Right lobe of liver (tissue), 6 donors: ENCODE measurements around the gene SLC35G6. TPM values are rescaled to one million over a fixed set of nuclear protein-coding genes. Genes with fewer than 3 reads are reported as not detected.

Experiments
- ATAC-seq, 4 donors: fragments of 200-7000 bp; cut with Tn5 transposase; one replicate each; pipeline ENCODE4 v1.9.1; 2020; ENCODE audit warnings: mild to moderate bottlenecking in 4 of 4, moderate library complexity in 4 of 4
- DNase-seq, 3 donors: peaks; one replicate each; pipeline ENCODE4 v3.0.0-alpha.2; 2020
- H3K27ac ChIP-seq, 3 donors: fragments of 200-600 bp; one replicate each; pipeline ENCODE4 v1.8.0; 2022
- H3K27me3 ChIP-seq, 2 donors: fragments of 200-600 bp; one replicate each; pipeline ENCODE4 v1.8.0; 2022
- H3K36me3 ChIP-seq, 4 donors: fragments of 200-600 bp; sonication (generic) in 1 of 4; one replicate each; pipeline versions ENCODE4 v1.5.1 to v1.8.0; 2017 to 2022; ENCODE audit warnings: control low read depth in 1 of 4
- H3K4me1 ChIP-seq, 4 donors: fragments of 200-600 bp; sonication (generic) in 1 of 4; one replicate each; pipeline versions ENCODE4 v1.5.1 to v1.8.0; 2017 to 2022; ENCODE audit warnings: control low read depth in 1 of 4
- H3K4me3 ChIP-seq, 3 donors: fragments of 200-600 bp; one replicate each; pipeline ENCODE4 v1.8.0; 2022
- H3K9me3 ChIP-seq, 4 donors: fragments of 200-600 bp; sonication (generic) in 1 of 4; one replicate each; pipeline versions ENCODE4 v1.5.1 to v1.8.0; 2017 to 2022; ENCODE audit warnings: control low read depth in 1 of 4
- POLR2A ChIP-seq: fragments of 450-650 bp; IDR thresholded peaks from one replicate; pipeline ENCODE4 v1.6.1; 2017; ENCODE audit warnings: antibody characterized with exemption, mild to moderate bottlenecking
- WGBS: methylation state at CpG from one replicate; pipeline ENCODE4 v1.1.6; 2018; ENCODE audit warnings: low coverage, low lambda C conversion rate; ENCODE audit not compliant: insufficient coverage; ENCODE audit errors: missing lambda C conversion rate; 5-methylcytosine and 5-hydroxymethylcytosine counted together
- intact Hi-C, 2 donors: fragments of 100-400 bp; cut with DNase I; formaldehyde crosslinking; loops; one replicate each; pipeline versions ENCODE4 v1.11.2 to v1.14.1; 2022
- total RNA-seq, 6 experiments: library from RNA; depleted of rRNA in 2 of 6; stranded (reverse); fragments of >200 nt in 2 of 6; fragmentation: NEBNext Ultra II Directional in 3 of 6; extraction: Animal tissue kit (Norgen Biotek cat#: 25700) in 3 of 6; gene quantifications; one replicate each; pipeline versions ENCODE4 v1.1.0 to v1.2.4, GENCODE V29; 2016 to 2023
- TF ChIP-seq, protein P1 (sequence below), 4 donors: fragments of 200-600 bp in 3 of 4; fragments of 450-650 bp in 1 of 4; IDR thresholded peaks; one replicate each; pipeline versions ENCODE4 v1.5.1 to v1.8.0; 2016 to 2022; ENCODE audit warnings: antibody characterized with exemption in 4 of 4, mild to moderate bottlenecking in 2 of 4
- donor health status: DM: no; HTN: yes; CAD: no.
- donor health status: DM: no; HTN: no; CAD: no.
- donor health status: DM: no; HTN: no; CAD: no.
- donor health status: DM: no; HTN: yes; CAD: no.
- donor health status: DM: no; HTN: yes; CAD: no.

SLC35G6 gene
- total RNA-seq, 6 experiments from 2014 or later, result not detected

DNA sequence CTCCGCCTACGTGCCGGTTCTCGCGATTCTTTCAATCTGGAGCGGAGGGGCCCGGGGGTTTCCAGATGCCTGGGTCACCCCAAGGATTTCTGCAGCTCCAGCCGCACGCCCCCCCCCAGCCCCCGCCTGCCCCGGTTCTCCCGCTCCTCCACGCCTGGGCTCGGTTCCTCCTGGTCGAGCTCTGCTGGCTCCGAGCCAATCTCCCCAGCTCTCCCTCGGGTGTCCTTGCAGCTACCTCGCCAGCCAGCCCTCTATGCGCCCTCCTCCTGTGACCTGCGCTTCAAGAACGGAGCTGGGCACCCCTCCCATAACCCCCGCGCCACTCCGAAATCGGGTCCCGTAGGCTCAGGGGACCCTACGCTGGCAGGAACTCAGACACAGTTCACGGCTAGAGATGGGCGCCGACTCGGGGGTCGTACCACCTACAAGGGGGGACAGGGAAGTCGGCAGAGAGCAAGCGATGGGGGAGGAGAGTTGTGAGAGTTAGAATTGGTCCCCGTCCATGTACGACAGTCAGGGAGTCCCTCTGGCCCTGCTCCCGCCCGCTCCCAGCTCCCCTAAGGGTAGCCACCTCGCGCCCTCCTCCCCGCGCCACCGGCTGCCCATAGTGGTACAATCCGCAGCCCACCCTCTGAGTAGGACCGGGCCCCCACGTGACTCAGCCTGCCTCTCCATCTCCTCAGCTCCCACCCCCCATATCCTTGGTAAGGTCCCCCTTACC lies 41.0 kb upstream of the SLC35G6 start:
- Histone ChIP-seq H3K27ac (no peak overlapping the region), H3K4me3 (peak overlapping the region; percentile 31 to 36 (median 33)), H3K9me3 (no peaks in the 10 kb centered on the region), H3K27me3 (no peaks in the 10 kb centered on the region), H3K36me3 (no peaks in the 10 kb centered on the region), H3K4me1 (peaks cover 0 to 44% (median 14%) of the 10 kb centered on the region in 4 donors)
- DNase-seq (peak in 2 of 3 donors; percentile 68 to 69), ATAC-seq (no peak)
- TF ChIP-seq, protein P1, sequence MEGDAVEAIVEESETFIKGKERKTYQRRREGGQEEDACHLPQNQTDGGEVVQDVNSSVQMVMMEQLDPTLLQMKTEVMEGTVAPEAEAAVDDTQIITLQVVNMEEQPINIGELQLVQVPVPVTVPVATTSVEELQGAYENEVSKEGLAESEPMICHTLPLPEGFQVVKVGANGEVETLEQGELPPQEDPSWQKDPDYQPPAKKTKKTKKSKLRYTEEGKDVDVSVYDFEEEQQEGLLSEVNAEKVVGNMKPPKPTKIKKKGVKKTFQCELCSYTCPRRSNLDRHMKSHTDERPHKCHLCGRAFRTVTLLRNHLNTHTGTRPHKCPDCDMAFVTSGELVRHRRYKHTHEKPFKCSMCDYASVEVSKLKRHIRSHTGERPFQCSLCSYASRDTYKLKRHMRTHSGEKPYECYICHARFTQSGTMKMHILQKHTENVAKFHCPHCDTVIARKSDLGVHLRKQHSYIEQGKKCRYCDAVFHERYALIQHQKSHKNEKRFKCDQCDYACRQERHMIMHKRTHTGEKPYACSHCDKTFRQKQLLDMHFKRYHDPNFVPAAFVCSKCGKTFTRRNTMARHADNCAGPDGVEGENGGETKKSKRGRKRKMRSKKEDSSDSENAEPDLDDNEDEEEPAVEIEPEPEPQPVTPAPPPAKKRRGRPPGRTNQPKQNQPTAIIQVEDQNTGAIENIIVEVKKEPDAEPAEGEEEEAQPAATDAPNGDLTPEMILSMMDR (IDR thresholded peaks at IDR 0.05), result no peak
- intact Hi-C loops, result no loop called here
- 1% methylated on average over 28 of the region's 46 CpGs for WGBS

DNA sequence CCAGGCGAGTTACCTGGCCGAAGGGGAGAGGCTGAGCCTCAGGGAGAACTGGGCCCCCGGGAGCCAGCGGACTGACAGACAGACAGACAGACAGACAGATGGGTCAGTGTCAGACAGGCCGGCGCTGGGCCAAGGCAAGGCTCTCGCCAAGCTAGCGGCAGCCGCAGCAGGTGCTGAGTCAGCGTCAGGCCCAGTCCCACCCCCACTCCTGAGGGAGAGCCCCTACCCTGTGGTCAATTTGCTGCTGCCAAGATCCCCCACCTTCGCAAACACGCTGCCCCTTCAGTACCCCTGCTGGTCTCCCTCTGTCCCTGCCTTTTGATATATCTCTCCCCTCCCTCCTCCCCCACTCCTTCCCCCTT lies 40.4 kb upstream of the SLC35G6 start:
- no peak overlapping the region for H3K27ac ChIP-seq
- no peaks in the 10 kb centered on the region for H3K27me3 ChIP-seq
- ATAC-seq (peak in 3 of 4 donors; percentile 15 to 30 (median 19)), DNase-seq (peak; percentile 81 to 83 (median 82))
- H3K4me3 ChIP-seq, result peak overlapping the region; percentile 31 to 36 (median 33)
- peaks cover 0 to 40% (median 12%) of the 10 kb centered on the region in 4 donors for H3K4me1 ChIP-seq
- TF ChIP-seq, protein P1 (IDR thresholded peaks at IDR 0.05), result no peak
- no peak for TF ChIP-seq POLR2A
- intact Hi-C loops, result no loop called here
- WGBS, result 4% methylated on average over 7 of the region's 12 CpGs
- H3K36me3 ChIP-seq, result no peaks in the 10 kb centered on the region
- no peaks in the 10 kb centered on the region for H3K9me3 ChIP-seq

- Histone ChIP-seq H3K27me3 (no peaks in the 10 kb centered on the region), H3K36me3 (no peaks in the 10 kb centered on the region), H3K4me1 (peaks cover 0 to 35% (median 10%) of the 10 kb centered on the region in 4 donors), H3K9me3 (no peaks in the 10 kb centered on the region), H3K27ac (no peak overlapping the region), H3K4me3 (no peak overlapping the region)
- TF ChIP-seq POLR2A, result no peak
- TF ChIP-seq, protein P1 (IDR thresholded peaks at IDR 0.05), result no peak
- ATAC-seq (no peak), DNase-seq (no peak)
- WGBS, result 87% methylated on average over 7 of the region's 7 CpGs
- intact Hi-C loops, result no loop called here
Observed at GRCh38 chr17:7441266-7441665, 40.0 kb upstream of the SLC35G6 start.

- no peak for TF ChIP-seq POLR2A
- TF ChIP-seq, protein P1 (IDR thresholded peaks at IDR 0.05), result no peak
- intact Hi-C loops, result no loop called here
- ATAC-seq (no peak), DNase-seq (no peak)
- Histone ChIP-seq H3K4me1 (peaks cover 0 to 28% (median 8%) of the 10 kb centered on the region in 4 donors), H3K36me3 (no peaks in the 10 kb centered on the region), H3K27me3 (no peaks in the 10 kb centered on the region), H3K9me3 (no peaks in the 10 kb centered on the region), H3K4me3 (no peak overlapping the region), H3K27ac (no peak overlapping the region)
- no CpG with 5 or more reads among the region's 2 CpGs for WGBS
Observed at GRCh38 chr17:7442142-7442541, 39.1 kb upstream of the SLC35G6 start.
